Keratinocyte (primary cell): ENCODE results near the gene PNMA1. TPM values are rescaled to one million over a fixed set of nuclear protein-coding genes. Genes with fewer than 3 reads are reported as not detected.

Experiments used
- DNase-seq: peaks from one replicate; pipeline ENCODE4 v3.0.0-alpha.2; 2011; ENCODE audit warnings: low read depth, missing footprints, low spot score
- FAIRE-seq: peaks from 2 replicates; lab custom pipeline; 2011; peaks lifted over from hg19 to GRCh38; lab: Jason Lieb, UNC
- H2AFZ ChIP-seq: 2 replicates; pipeline ENCODE4 v1.6.0; 2012; ENCODE audit warnings: low read length, control low read depth, inconsistent platforms; ENCODE audit not compliant: control insufficient read depth
- H3K27ac ChIP-seq: 2 replicates; pipeline ENCODE4 v1.5.1; 2011; ENCODE audit warnings: low read length; ENCODE audit not compliant: control insufficient read depth, insufficient read depth
- H3K27me3 ChIP-seq: 3 replicates; pipeline ENCODE4 v1.6.0; 2011; ENCODE audit warnings: low read length; ENCODE audit not compliant: control insufficient read depth, insufficient read depth; ENCODE audit errors: extremely low read depth
- H3K36me3 ChIP-seq, 2 experiments: 2 replicates in 1 of 2; 3 replicates in 1 of 2; pipeline ENCODE4 v1.5.1; 2011; ENCODE audit warnings: low read length in 2 of 2, mild to moderate bottlenecking in 1 of 2; ENCODE audit not compliant: control insufficient read depth in 2 of 2, insufficient read depth in 2 of 2; ENCODE audit errors: extremely low read depth in 1 of 2
- H3K4me1 ChIP-seq: 3 replicates; pipeline ENCODE4 v1.5.1; 2011; ENCODE audit warnings: low read length; ENCODE audit not compliant: control insufficient read depth, insufficient read depth; ENCODE audit errors: extremely low read depth
- H3K4me2 ChIP-seq: 3 replicates; pipeline ENCODE4 v1.6.0; 2011; ENCODE audit warnings: low read depth, low read length; ENCODE audit not compliant: control insufficient read depth, insufficient read depth; ENCODE audit errors: extremely low read depth
- H3K4me3 ChIP-seq, 3 experiments: fragments of 200-600 bp in 1 of 3; sonication (generic) in 1 of 3; 2 replicates in 2 of 3; 3 replicates in 1 of 3; pipeline ENCODE4 v1.5.1; 2011 to 2016; ENCODE audit warnings: low read length in 3 of 3, mild to moderate bottlenecking in 3 of 3, control low read depth in 2 of 3, inconsistent platforms in 1 of 3, low read depth in 1 of 3, mixed read lengths in 1 of 3, mixed run types in 1 of 3, moderate library complexity in 1 of 3; ENCODE audit not compliant: control insufficient read depth in 2 of 3, insufficient read depth in 2 of 3; ENCODE audit errors: extremely low read depth in 1 of 3
- H3K79me2 ChIP-seq: 2 replicates; pipeline ENCODE4 v1.6.0; 2012; ENCODE audit warnings: low read length; ENCODE audit not compliant: control insufficient read depth, insufficient read depth
- H3K9ac ChIP-seq: 3 replicates; pipeline ENCODE4 v1.6.0; 2011; ENCODE audit warnings: low read length; ENCODE audit not compliant: control insufficient read depth, insufficient read depth; ENCODE audit errors: extremely low read depth
- H3K9me1 ChIP-seq: 3 replicates; pipeline ENCODE4 v1.6.0; 2011; ENCODE audit warnings: low read length; ENCODE audit not compliant: control insufficient read depth, insufficient read depth; ENCODE audit errors: extremely low read depth
- H3K9me3 ChIP-seq: 2 replicates; pipeline ENCODE4 v1.5.1; 2012; ENCODE audit warnings: low read depth, low read length; ENCODE audit not compliant: control insufficient read depth
- H4K20me1 ChIP-seq: 3 replicates; pipeline ENCODE4 v1.6.0; 2011; ENCODE audit warnings: low read length; ENCODE audit not compliant: control insufficient read depth, insufficient read depth; ENCODE audit errors: extremely low read depth
- EZH2 ChIP-seq: IDR thresholded peaks from one replicate; pipeline ENCODE4 v1.6.1; 2012; ENCODE audit warnings: inconsistent platforms, mild to moderate bottlenecking, low read length, moderate library complexity
- dilution Hi-C: fragments of 300-500 bp; cut with MboI; formaldehyde crosslinking; loops from one replicate; pipeline ENCODE4 v1.7.0; 2020; ENCODE audit warnings: low sequenced_read_pairs; ENCODE audit not compliant: extremely low pct_ligation_motif_present
- polyA plus RNA-seq, 5 experiments: library from polyadenylated mRNA; depleted of rRNA in 3 of 5; stranded (reverse) in 3 of 5; stranded (forward) in 1 of 5; unstranded in 1 of 5; fragments of >200 nt; gene quantifications; 1 replicate in 1 of 5; 2 replicates in 3 of 5; 3 replicates in 1 of 5; pipeline versions ENCODE4 v1.2.1 to v1.2.3, GENCODE V29; 2011 to 2012; ENCODE audit warnings: missing spikeins in 2 of 5, low read depth in 1 of 5, low replicate concordance in 1 of 5
- TF ChIP-seq, protein P1 (sequence below), 3 experiments: IDR thresholded peaks in 1 of 3; conservative IDR thresholded peaks in 1 of 3; optimal IDR thresholded peaks in 1 of 3; 2 replicates in 2 of 3; 3 replicates in 1 of 3; pipeline versions ENCODE3 to v1.5.1; 2011; ENCODE audit warnings: low read length in 3 of 3, mild to moderate bottlenecking in 3 of 3, moderate library complexity in 2 of 3, control low read depth in 1 of 3, inconsistent platforms in 1 of 3; ENCODE audit not compliant: insufficient read depth in 2 of 3; ENCODE audit errors: extremely low read depth in 1 of 3

Gene PNMA1
- polyA plus RNA-seq, 1 donor (not counting 4 experiments of a cell fraction or from before 2014, with no cell fraction given), result 8.2 TPM

DNA sequence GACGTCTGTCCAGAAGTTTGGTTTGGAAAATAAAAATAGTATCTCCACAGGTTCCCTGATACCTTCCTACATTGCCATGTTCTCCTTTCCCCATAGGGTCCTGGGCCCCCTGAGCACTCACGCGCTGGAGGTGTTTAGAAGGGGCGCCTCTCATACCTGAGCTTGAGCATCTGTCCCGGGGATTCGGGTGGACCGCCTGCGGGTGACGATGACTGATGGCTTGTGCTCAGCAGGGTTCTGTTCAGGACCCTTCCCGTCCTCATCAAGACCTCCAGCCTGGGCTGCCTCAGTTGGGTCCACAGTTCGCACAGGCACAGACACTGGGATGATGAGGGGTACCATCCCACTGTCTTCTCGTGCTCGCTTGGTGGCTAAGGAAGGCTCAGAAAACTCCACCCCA lies 22.7 kb upstream of the PNMA1 start:
- TF ChIP-seq, protein P1, sequence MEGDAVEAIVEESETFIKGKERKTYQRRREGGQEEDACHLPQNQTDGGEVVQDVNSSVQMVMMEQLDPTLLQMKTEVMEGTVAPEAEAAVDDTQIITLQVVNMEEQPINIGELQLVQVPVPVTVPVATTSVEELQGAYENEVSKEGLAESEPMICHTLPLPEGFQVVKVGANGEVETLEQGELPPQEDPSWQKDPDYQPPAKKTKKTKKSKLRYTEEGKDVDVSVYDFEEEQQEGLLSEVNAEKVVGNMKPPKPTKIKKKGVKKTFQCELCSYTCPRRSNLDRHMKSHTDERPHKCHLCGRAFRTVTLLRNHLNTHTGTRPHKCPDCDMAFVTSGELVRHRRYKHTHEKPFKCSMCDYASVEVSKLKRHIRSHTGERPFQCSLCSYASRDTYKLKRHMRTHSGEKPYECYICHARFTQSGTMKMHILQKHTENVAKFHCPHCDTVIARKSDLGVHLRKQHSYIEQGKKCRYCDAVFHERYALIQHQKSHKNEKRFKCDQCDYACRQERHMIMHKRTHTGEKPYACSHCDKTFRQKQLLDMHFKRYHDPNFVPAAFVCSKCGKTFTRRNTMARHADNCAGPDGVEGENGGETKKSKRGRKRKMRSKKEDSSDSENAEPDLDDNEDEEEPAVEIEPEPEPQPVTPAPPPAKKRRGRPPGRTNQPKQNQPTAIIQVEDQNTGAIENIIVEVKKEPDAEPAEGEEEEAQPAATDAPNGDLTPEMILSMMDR (optimal IDR thresholded peaks at IDR 0.05 in 1 of 3, IDR thresholded peaks at IDR 0.05 in 1 of 3, conservative IDR thresholded peaks at IDR 0.05 in 1 of 3; ENCODE audit: extremely low read depth in 1 of 3, insufficient read depth in 2 of 3, low read length in 3 of 3), result no peak
- dilution Hi-C loops, result no loop called here
- no peak overlapping the region for H3K4me3 ChIP-seq
- peaks cover 63% of the 10 kb centered on the region for H3K79me2 ChIP-seq
- H3K4me2 ChIP-seq, result no peak overlapping the region
- no peak overlapping the region for H3K27ac ChIP-seq
- no peaks in the 10 kb centered on the region for H3K9me1 ChIP-seq
- peaks cover 29 to 45% of the 10 kb centered on the region in 2 experiments for H3K36me3 ChIP-seq
- H3K9me3 ChIP-seq, result no peaks in the 10 kb centered on the region
- H4K20me1 ChIP-seq, result peaks cover 19% of the 10 kb centered on the region
- no peak overlapping the region for H3K9ac ChIP-seq
- DNase-seq (no peak), FAIRE-seq (no peak)
- H3K27me3 ChIP-seq, result no peaks in the 10 kb centered on the region
- no peak overlapping the region for H2AFZ ChIP-seq
- H3K4me1 ChIP-seq, result peaks cover 22% of the 10 kb centered on the region

DNA sequence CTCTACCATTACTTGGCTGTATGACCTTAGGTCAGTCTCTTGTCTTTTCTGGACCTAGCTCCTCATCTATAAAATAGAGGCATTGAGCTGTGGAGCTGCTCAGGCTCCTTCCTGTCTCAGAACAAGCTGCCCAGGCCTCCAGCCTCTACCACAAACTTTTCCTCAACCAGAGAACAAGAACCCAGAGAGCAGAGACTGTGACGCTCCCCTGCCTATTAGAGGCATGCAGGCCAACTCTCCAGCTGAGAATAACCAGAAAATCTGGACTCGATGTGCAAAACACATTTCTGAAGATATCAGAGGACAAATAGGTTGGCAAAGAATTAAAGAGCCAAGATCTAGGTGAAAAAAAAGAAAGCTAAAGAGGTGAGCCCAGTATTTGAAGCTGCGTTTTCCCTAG lies 17.8 kb upstream of the PNMA1 start:
- Histone ChIP-seq H4K20me1 (peaks cover under 1% of the 10 kb centered on the region), H3K4me3 (no peak overlapping the region), H3K9ac (no peak overlapping the region), H3K9me3 (no peaks in the 10 kb centered on the region), H3K4me1 (peaks cover 8% of the 10 kb centered on the region), H3K27me3 (no peaks in the 10 kb centered on the region), H2AFZ (no peak overlapping the region), H3K79me2 (peaks cover 49% of the 10 kb centered on the region), H3K36me3 (peaks cover 35 to 37% of the 10 kb centered on the region in 2 experiments), H3K9me1 (no peaks in the 10 kb centered on the region), H3K27ac (no peak overlapping the region), H3K4me2 (no peak overlapping the region)
- TF ChIP-seq, protein P1 (optimal IDR thresholded peaks at IDR 0.05 in 1 of 3, IDR thresholded peaks at IDR 0.05 in 1 of 3, conservative IDR thresholded peaks at IDR 0.05 in 1 of 3; ENCODE audit: extremely low read depth in 1 of 3, insufficient read depth in 2 of 3, low read length in 3 of 3), result no peak
- no peak for TF ChIP-seq EZH2
- FAIRE-seq, result no peak
- DNase-seq, result no peak
- dilution Hi-C loops, result no loop called here
